ENCODE data around the gene CLDN1.

CLDN1 gene

DNA sequence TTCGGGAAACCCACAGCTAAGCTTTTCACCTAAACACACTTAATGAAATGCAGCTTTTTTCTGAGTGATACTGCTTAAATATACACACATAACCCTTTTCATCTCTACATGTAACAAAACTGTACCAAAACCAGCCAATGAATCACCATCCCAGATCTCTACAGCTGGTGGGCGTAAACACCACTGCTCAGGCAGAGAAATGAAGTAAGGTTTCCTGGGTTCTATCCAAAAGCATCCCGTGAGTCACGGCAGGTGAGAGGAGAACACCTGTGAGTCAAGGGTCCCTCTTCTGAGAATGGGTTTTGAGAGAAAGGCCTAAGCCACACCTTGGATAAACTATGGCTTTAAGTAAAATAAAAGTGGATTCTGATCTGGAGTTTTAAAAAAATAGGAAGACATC is 2.6 kb downstream of the CLDN1 start:
- no peak for ATAC-seq

DNA sequence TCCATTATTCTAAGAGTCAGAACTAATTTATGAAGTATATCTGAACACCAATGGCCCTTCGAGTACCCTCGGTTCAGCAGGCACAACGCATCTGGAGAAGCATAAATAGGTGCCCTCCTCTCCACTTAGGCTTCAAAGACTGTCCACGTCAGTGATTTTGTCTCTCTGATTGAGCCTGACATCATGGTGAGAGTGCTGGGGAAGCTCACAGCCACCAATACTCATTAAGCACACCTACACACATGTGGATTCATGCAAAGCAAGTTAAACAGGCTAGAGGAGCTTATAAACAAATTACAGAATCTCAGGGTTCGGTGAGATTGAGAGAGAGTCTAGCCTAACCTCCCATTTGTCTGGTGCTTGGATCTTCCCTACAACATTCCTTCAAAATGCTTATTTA is 3.6 kb downstream of the CLDN1 start:
- H3K27ac Mint-ChIP-seq: no peak overlapping the region
- peaks cover 11% of the 10 kb centered on the region for H3K4me1 Mint-ChIP-seq
- ATAC-seq: no peak

More for the DNA sequence above, 2.6 kb downstream of the CLDN1 start:
- peaks cover 11% of the 10 kb centered on the region for H3K4me1 Mint-ChIP-seq
- no peak overlapping the region for H3K4me3 Mint-ChIP-seq
- H3K9me3 Mint-ChIP-seq: no peaks in the 10 kb centered on the region
- peaks cover 40% of the 10 kb centered on the region for H3K27me3 Mint-ChIP-seq
- H3K36me3 Mint-ChIP-seq: no peaks in the 10 kb centered on the region
- no peak overlapping the region for H3K27ac Mint-ChIP-seq

DNA sequence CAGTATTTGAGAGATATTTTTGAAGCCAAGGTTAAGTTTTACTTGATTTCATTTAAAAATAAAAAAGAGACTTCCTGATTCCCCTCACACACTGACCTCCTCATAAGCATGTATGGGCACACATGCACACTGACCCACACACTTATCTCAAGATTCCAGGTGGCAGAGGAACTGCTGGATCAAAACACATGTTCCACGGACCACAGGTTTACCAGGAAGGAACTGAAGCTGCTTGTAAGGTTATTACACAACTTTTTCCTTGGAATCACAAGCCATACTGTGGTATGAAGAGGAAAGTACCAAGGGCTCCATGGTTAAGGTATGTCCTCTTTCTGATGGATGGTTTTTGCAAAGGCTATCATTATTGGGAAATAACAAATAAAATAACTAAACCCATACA is 7.5 kb downstream of the CLDN1 start:
- Mint-ChIP-seq H3K27ac (no peak overlapping the region), H3K9me3 (no peaks in the 10 kb centered on the region), H3K27me3 (peaks cover 8% of the 10 kb centered on the region), H3K4me1 (no peaks in the 10 kb centered on the region), H3K36me3 (no peaks in the 10 kb centered on the region), H3K4me3 (no peak overlapping the region)
- ATAC-seq: no peak

More for the DNA sequence above, 3.6 kb downstream of the CLDN1 start:
- H3K27me3 Mint-ChIP-seq: peaks cover 39% of the 10 kb centered on the region
- no peaks in the 10 kb centered on the region for H3K36me3 Mint-ChIP-seq
- H3K9me3 Mint-ChIP-seq: no peaks in the 10 kb centered on the region
- no peak overlapping the region for H3K4me3 Mint-ChIP-seq

DNA sequence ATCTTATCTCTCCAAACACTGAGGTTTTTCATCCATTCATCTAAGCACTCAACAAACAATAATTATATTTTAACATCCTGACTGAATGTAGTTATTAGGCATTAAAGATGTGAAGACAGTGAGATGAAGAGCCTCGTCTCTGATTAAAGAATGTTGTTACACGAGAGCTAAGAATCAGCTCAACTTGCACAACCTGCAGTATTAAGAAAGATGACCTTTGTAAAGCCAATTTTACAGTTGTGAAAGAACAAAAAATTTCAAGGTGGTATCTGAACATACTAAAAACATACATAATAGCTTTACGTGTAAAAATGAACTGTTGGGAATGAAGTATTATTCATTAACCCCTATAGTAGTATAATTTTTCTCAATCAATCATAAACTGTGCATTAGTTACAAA is 12.8 kb downstream of the CLDN1 start:
- H3K9me3 Mint-ChIP-seq: no peaks in the 10 kb centered on the region
- H3K36me3 Mint-ChIP-seq: no peaks in the 10 kb centered on the region
- H3K4me3 Mint-ChIP-seq: no peak overlapping the region
- no peaks in the 10 kb centered on the region for H3K4me1 Mint-ChIP-seq
- no peak overlapping the region for H3K27ac Mint-ChIP-seq
- ATAC-seq: no peak
- H3K27me3 Mint-ChIP-seq: no peaks in the 10 kb centered on the region

DNA sequence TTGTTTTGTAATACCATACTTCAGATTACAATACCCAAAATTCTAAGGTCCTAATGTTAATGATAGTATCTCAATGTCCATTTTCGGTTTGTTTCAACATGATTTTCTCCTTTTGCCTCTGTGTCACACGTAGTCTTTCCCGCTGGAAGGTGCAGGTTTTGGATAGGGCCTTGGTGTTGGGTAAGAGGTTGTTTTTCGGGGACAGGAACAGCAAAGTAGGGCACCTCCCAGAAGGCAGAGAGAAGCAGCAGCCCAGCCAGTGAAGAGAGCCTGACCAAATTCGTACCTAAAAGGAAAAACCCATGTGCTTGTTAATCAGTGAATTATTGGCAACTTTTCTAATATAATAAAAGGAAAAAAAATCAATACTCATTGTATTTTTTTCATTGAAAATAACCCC is 14.1 kb downstream of the CLDN1 start:
- Mint-ChIP-seq H3K27me3 (no peaks in the 10 kb centered on the region), H3K27ac (no peak overlapping the region), H3K4me1 (no peaks in the 10 kb centered on the region), H3K36me3 (no peaks in the 10 kb centered on the region), H3K4me3 (no peak overlapping the region), H3K9me3 (no peaks in the 10 kb centered on the region)
- ATAC-seq: no peak

DNA sequence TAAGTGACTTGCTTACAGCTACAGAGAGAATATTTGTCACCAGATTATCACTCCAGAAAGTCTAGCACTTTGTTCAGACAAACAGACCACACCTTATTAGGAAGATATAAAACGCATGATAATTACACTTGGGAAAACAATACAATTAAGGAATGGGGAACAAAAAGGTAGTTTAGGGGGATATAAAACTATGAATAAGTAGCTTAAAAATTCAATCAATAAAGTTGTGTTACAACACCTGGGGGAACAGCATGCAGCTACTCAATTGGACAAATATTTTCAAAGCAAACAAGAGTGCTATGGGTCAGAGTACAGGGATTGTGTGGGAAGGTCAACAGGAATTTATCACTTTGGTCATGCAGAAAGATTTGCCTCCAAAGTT is 15.1 kb downstream of the CLDN1 start:
- H3K4me3 Mint-ChIP-seq: no peak overlapping the region
- no peaks in the 10 kb centered on the region for H3K36me3 Mint-ChIP-seq
- H3K27ac Mint-ChIP-seq: no peak overlapping the region
- no peaks in the 10 kb centered on the region for H3K4me1 Mint-ChIP-seq
- no peak for ATAC-seq
- no peaks in the 10 kb centered on the region for H3K9me3 Mint-ChIP-seq
- H3K27me3 Mint-ChIP-seq: no peaks in the 10 kb centered on the region

DNA sequence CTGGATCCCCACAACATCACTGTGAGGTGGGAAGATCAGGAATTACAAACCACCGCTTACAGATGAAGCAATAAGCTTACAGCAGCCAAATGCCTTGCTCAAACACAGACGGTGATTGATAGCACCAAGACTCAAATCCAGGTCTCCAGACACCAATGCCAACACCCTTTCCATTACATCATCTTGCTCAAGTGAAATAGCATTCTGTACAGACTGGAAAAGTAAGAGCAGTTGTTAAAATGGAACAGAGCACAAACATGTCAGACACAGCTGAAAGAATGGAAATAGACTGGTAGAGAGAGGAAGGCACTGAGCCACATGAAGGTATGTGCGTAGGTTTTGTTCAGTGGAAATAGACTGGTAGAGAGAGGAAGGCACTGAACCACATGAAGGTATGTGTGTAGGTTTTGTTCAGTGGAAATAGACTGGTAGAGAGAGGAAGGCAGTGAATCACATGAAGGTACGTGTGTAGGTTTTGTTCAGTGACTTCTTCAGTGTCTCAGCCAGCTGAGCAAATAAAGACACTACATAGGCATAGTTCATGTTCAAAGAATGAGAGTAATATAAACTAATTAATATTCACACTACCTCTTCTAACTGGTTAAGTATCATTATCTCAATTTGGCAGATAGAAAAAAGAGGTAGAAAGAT is 15.6 kb downstream of the CLDN1 start:
- Mint-ChIP-seq H3K9me3 (no peaks in the 10 kb centered on the region), H3K27me3 (no peaks in the 10 kb centered on the region), H3K4me1 (peaks cover 3% of the 10 kb centered on the region), H3K27ac (no peak overlapping the region), H3K4me3 (no peak overlapping the region), H3K36me3 (no peaks in the 10 kb centered on the region)
- no peak for ATAC-seq

DNA sequence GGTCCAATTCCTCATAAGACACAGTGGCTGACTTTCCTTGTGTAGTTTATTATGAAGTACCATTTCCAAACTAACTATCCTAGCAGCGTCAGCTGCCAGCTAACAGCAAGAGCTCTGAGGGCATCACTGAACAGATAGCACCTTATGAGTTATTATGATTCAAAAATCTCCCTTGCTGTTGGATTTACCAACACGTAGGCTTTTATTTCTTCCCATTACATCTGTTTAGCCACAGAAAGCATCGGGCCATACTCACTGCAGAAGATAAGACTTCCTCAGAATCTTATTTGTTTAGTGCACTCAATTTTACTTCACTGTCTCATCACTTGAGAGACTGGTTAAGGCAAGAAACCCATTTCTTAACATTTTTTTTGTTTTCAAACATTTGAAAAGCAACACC is 16.2 kb downstream of the CLDN1 start:
- ATAC-seq: no peak
- no peak overlapping the region for H3K4me3 Mint-ChIP-seq
- no peaks in the 10 kb centered on the region for H3K36me3 Mint-ChIP-seq
- H3K27ac Mint-ChIP-seq: no peak overlapping the region
- peaks cover 8% of the 10 kb centered on the region for H3K4me1 Mint-ChIP-seq
- no peaks in the 10 kb centered on the region for H3K27me3 Mint-ChIP-seq
- no peaks in the 10 kb centered on the region for H3K9me3 Mint-ChIP-seq

DNA sequence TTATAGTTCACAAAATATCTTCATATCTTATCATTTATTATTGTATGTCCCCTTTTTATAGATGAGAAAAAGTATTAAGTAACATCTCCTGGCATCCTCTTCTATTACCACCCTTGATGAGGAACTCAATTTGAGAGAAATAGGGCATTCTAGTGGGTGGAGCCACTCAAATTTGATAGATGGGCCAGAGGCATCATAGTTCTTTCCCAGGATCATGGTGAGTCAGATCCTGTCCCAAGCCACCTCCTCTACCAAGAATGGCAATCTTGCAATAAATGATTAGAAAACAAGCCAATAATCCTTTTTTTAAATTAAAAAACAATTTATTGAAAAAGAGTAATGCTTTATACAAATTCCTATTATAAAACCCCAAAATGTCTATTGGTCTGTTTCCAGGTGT is 16.8 kb downstream of the CLDN1 start:
- no peak overlapping the region for H3K4me3 Mint-ChIP-seq
- H3K27ac Mint-ChIP-seq: no peak overlapping the region
- no peaks in the 10 kb centered on the region for H3K9me3 Mint-ChIP-seq
- no peaks in the 10 kb centered on the region for H3K27me3 Mint-ChIP-seq
- ATAC-seq: no peak
- H3K4me1 Mint-ChIP-seq: peaks cover 8% of the 10 kb centered on the region
- no peaks in the 10 kb centered on the region for H3K36me3 Mint-ChIP-seq

DNA sequence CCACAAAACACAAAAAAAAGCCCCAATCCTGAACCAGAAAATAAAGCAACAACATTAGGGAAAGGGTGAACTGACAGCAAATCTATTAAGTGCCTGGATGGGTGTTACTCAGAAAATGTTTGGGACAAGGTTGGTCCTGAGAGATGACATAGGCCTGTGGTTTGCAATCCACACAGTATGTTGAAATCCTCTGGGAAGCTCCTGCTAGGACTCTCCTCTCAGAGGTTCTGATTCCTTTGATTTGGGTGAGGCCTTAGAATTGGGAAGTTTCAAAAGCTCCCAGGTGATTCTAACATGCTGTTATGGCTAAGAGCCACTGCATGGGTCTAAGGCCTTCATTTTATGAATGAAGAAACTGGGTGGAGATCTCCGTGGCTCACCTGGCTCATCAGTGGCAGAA is 18.4 kb downstream of the CLDN1 start:
- Mint-ChIP-seq H3K4me1 (peaks cover 8% of the 10 kb centered on the region), H3K4me3 (no peak overlapping the region), H3K27me3 (no peaks in the 10 kb centered on the region), H3K27ac (no peak overlapping the region), H3K36me3 (no peaks in the 10 kb centered on the region), H3K9me3 (no peaks in the 10 kb centered on the region)
- no peak for ATAC-seq

DNA sequence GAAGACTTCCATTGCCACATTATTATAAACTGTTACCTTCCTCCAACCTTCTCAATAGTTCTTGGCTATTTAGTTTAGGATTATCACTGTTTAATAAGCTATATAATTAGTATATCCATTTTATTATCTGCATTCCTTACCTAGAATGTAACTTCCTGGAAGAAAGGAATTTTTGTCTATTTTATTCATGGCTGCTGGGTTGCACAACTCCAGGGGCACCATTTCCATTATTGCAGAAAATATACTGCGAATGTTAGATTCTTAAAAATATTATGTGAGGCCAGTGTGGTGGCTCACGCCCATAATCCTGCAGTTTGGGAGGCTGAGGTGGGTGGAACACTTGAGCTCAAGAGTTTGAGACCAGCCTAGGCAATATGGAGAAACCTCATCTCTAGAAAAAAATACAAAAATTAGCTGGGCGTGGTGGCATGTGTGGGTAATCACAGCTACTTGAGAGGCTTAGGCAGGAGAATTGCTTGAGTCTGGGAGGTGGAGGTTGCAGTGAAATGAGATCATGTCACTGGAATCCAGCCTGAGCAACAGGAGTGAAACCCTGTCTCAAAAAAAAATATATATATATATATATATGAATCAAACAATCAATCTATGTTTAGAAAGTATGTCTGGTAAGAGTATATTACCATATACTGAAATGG is 19.9 kb downstream of the CLDN1 start:
- ATAC-seq: no peak
- Mint-ChIP-seq H3K27ac (no peak overlapping the region), H3K9me3 (no peaks in the 10 kb centered on the region), H3K36me3 (no peaks in the 10 kb centered on the region), H3K4me3 (no peak overlapping the region), H3K4me1 (peaks cover 8% of the 10 kb centered on the region), H3K27me3 (no peaks in the 10 kb centered on the region)

DNA sequence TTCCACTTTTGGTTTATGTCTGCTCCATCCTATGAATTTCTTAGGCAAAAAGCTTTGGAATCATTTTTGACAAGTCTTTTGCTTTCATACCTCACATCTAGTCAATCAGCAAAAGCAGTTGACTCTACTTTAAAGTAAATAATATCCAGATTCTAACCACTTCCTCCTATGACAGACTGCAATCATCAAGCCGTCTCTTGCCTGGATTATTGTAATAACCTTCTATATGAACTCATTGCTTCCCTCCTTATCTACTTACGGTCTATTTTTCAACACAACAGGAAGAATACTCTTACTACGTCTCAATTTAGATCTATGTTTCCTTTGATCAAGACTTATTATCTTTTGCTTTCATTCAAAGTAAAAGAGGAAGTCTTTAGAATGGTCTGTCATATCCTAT is 20.7 kb downstream of the CLDN1 start:
- H3K9me3 Mint-ChIP-seq: no peaks in the 10 kb centered on the region
- no peak overlapping the region for H3K27ac Mint-ChIP-seq
- H3K4me1 Mint-ChIP-seq: peaks cover 8% of the 10 kb centered on the region
- H3K36me3 Mint-ChIP-seq: no peaks in the 10 kb centered on the region
- no peak for ATAC-seq
- H3K4me3 Mint-ChIP-seq: no peak overlapping the region
- no peaks in the 10 kb centered on the region for H3K27me3 Mint-ChIP-seq

DNA sequence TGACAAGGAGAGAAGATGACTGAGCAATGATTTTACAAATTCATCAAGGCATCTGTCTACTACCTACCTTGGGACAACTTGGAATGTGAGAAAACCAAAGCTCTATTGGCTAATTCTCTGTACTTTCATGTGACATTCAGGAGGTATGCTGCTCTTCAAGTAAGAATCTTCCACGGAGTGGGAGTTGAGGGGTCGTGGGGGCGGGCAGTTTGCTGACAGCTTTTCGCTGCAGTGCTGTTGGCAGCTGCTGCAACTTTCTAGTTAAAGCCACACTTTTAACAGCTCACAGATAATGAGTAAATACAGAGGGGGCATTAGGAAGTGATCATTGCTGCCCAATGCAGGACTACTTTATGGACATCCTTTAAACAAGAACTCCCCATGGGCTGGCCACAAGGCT is 22.3 kb downstream of the CLDN1 start:
- H3K4me3 Mint-ChIP-seq: no peak overlapping the region
- no peaks in the 10 kb centered on the region for H3K36me3 Mint-ChIP-seq
- H3K9me3 Mint-ChIP-seq: no peaks in the 10 kb centered on the region
- peaks cover 8% of the 10 kb centered on the region for H3K4me1 Mint-ChIP-seq
- no peak overlapping the region for H3K27ac Mint-ChIP-seq
- no peak for ATAC-seq
- no peaks in the 10 kb centered on the region for H3K27me3 Mint-ChIP-seq

DNA sequence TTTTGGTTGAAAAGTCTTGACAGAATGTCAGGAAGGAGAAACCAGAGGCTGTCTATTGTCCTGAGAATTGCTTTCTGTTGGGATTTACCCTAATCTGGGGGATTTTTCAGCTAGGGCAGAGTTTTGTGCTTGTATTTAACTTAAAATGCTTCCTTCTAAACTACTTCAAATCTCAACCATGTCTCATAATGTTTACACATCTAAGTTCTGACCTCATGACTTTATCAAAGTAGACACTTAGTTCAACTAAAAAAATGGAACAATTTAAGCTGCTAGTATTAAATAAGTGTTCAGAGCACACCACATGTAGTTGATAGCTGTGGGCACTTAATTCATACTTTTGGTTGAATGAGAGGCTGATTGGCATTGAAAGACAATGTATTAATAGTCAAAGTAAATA is 28.2 kb downstream of the CLDN1 start:
- no peak overlapping the region for H3K4me3 Mint-ChIP-seq
- no peaks in the 10 kb centered on the region for H3K27me3 Mint-ChIP-seq
- no peak overlapping the region for H3K27ac Mint-ChIP-seq
- H3K9me3 Mint-ChIP-seq: peaks cover 12% of the 10 kb centered on the region
- H3K4me1 Mint-ChIP-seq: no peaks in the 10 kb centered on the region
- H3K36me3 Mint-ChIP-seq: no peaks in the 10 kb centered on the region
- ATAC-seq: no peak

DNA sequence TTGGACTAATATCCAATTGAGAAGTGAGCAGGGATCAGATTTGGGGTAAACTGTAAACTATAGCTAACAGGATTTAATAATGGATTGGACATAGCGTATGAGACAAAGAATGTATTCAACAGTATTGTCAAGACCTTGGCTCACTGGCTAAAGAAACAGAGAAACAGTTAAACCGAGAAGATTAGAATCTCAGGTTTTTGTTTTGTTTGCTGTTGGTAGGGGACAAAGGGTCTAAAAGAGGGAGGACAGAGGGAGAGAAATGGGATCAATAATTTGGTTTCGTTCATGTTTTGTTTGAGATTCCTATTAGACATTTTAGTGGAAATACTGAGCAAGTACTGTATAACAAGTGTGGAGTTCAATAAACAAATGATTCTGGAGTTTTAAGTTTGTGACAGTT is 28.6 kb downstream of the CLDN1 start:
- H3K27ac Mint-ChIP-seq: no peak overlapping the region
- no peaks in the 10 kb centered on the region for H3K36me3 Mint-ChIP-seq
- peaks cover 12% of the 10 kb centered on the region for H3K9me3 Mint-ChIP-seq
- no peak overlapping the region for H3K4me3 Mint-ChIP-seq
- H3K27me3 Mint-ChIP-seq: no peaks in the 10 kb centered on the region
- ATAC-seq: no peak
- H3K4me1 Mint-ChIP-seq: no peaks in the 10 kb centered on the region

DNA sequence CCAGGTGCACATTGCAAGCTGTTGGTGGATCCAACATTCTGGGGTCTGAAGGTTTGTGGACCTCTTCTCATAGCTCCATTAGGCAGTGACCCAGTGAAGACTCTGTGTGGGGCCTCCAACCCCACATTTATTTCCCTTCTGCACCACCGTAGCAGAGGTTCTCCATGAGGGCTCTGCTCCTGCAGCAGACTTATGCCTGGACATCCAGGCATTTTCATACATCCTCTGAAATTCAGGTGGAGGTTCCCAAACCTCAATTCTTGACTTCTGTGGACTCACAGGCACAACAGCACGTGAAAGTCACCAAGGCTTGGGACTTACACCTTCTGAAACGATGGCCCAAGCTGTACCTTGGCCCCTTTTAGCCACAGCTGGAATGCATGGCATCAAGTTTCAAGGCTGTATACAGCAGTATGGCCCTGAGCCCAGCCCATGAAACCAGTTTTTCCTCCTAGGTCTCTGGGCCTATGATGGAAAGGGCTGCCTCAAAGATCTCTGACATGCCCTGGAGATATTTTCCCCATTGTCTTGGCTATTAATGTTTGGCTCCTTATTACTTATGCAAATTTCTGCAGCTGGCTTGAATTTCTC is 30.2 kb downstream of the CLDN1 start:
- peaks cover 12% of the 10 kb centered on the region for H3K9me3 Mint-ChIP-seq
- no peak overlapping the region for H3K4me3 Mint-ChIP-seq
- no peak for ATAC-seq
- no peak overlapping the region for H3K27ac Mint-ChIP-seq
- no peaks in the 10 kb centered on the region for H3K4me1 Mint-ChIP-seq
- no peaks in the 10 kb centered on the region for H3K36me3 Mint-ChIP-seq
- no peaks in the 10 kb centered on the region for H3K27me3 Mint-ChIP-seq

Measured in stimulated activated memory B cell treated with anti-CD40 and anti-IgM and Interleukin-4, amounts not matched to agents 10 μg/mL and 1 μg/mL and 100 μg/mL, for 72 hours (primary cell).